Fibroblast of lung (primary cell): Measurements from ENCODE around the gene MRPL21.

Experiments
- CTCF ChIP-seq, 2 donors: IDR thresholded peaks in 1 of 2; conservative IDR thresholded peaks in 1 of 2; 1 replicate in 1 of 2; 2 replicates in 1 of 2; pipeline ENCODE4 v1.5.1; 2011 to 2012; ENCODE audit warnings: low read length in 2 of 2, control low read depth in 1 of 2, inconsistent platforms in 1 of 2, low read depth in 1 of 2, mild to moderate bottlenecking in 1 of 2
- EZH2 ChIP-seq: IDR thresholded peaks from 2 replicates; pipeline ENCODE4 v1.5.1; 2012; ENCODE audit warnings: low read length, control low read depth, mild to moderate bottlenecking; ENCODE audit errors: missing control alignments

DNA sequence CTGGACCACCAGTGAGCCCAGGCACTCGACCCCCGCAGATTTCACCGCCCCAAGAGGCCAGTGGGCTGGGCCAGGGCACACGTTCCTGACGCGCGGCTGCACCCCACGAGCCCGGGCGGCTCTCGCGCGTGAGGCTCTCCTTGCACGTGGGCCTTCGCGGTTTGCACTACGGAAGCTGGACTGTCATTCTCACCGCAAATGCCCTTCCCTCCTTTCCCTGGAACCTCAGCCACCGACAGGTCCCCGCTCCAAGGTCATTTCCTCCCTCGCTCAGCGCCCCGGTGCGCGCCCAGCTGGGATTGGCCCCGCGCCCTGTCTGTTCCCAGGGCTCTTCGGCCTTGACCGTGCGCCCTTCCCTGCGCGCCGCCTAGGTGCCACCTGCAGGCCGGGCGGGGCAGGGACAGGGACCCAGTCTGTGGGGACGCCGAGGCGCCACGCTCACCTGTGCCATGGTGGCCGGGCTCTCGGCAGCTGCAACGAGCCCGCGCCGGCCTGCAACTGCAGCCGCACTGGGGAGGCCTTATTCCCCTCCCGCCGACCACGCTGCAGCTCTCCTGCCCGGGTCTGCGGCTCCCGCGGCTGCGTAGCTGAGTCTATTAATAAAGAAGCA is 59.8 kb downstream of the MRPL21 start:
- no peak for TF ChIP-seq CTCF (conservative IDR thresholded peaks at IDR 0.05 in 1 of 2, IDR thresholded peaks at IDR 0.05 in 1 of 2; ENCODE audit: low read depth in 1 of 2, low read length in 2 of 2)
- TF ChIP-seq EZH2, result no peak
